Liver (tissue), 9 donors: ENCODE data around the gene RPS3. TPM values are rescaled to one million over a fixed set of nuclear protein-coding genes. Genes with fewer than 3 reads are reported as not detected.

ENCODE experiments used
- DNase-seq: peaks from one replicate; pipeline ENCODE4 v3.0.0-alpha.2; 2017; ENCODE audit warnings: low spot score
- H3K27ac ChIP-seq, 2 donors: one replicate each; pipeline ENCODE4 v1.7.0; 2013; ENCODE audit warnings: inconsistent platforms in 2 of 2, low read length in 2 of 2, control low read depth in 1 of 2, low read depth in 1 of 2, mild to moderate bottlenecking in 1 of 2
- H3K27me3 ChIP-seq, 4 donors: one replicate each; pipeline versions ENCODE4 v1.6.1 to v1.7.0; 2013; ENCODE audit warnings: low read length in 3 of 4, inconsistent platforms in 1 of 4, mild to moderate bottlenecking in 1 of 4, moderate library complexity in 1 of 4; ENCODE audit not compliant: control insufficient read depth in 4 of 4, insufficient read depth in 4 of 4
- H3K36me3 ChIP-seq, 4 donors: one replicate each; pipeline versions ENCODE4 v1.6.1 to v1.7.0; 2013; ENCODE audit warnings: low read length in 3 of 4, mild to moderate bottlenecking in 3 of 4, low read depth in 1 of 4, moderate library complexity in 1 of 4; ENCODE audit not compliant: control insufficient read depth in 4 of 4, insufficient read depth in 3 of 4
- H3K4me1 ChIP-seq, 4 donors: one replicate each; pipeline versions ENCODE4 v1.6.1 to v1.7.0; 2013; ENCODE audit warnings: low read length in 3 of 4, mild to moderate bottlenecking in 3 of 4, moderate library complexity in 1 of 4; ENCODE audit not compliant: control insufficient read depth in 4 of 4, insufficient read depth in 4 of 4
- H3K4me3 ChIP-seq, 3 donors: one replicate each; pipeline versions ENCODE4 v1.6.1 to v1.7.0; 2013; ENCODE audit warnings: low read length in 3 of 3, control low read depth in 1 of 3, low read depth in 1 of 3, mild to moderate bottlenecking in 1 of 3
- H3K9ac ChIP-seq, 2 donors: one replicate each; pipeline ENCODE4 v1.7.0; 2013; ENCODE audit warnings: low read length in 2 of 2, mild to moderate bottlenecking in 2 of 2, moderate library complexity in 2 of 2, control low read depth in 1 of 2, low read depth in 1 of 2
- H3K9me3 ChIP-seq, 4 donors: one replicate each; pipeline versions ENCODE4 v1.6.1 to v1.7.0; 2013; ENCODE audit warnings: low read length in 3 of 4; ENCODE audit not compliant: control insufficient read depth in 4 of 4
- EGR1 ChIP-seq, 2 donors: IDR thresholded peaks; 2 replicates each; pipeline ENCODE4 v1.6.1; 2016 to 2018; ENCODE audit warnings: antibody characterized with exemption in 2 of 2, low read depth in 2 of 2
- FOXA1 ChIP-seq: IDR thresholded peaks from 2 replicates; pipeline ENCODE4 v1.6.1; 2016; ENCODE audit warnings: antibody characterized with exemption
- FOXA2 ChIP-seq: IDR thresholded peaks from 2 replicates; pipeline ENCODE4 v1.6.1; 2016; ENCODE audit warnings: antibody characterized with exemption
- HNF4A ChIP-seq, 2 donors: conservative IDR thresholded peaks; 2 replicates each; pipeline ENCODE4 v1.6.1; 2016; ENCODE audit warnings: antibody characterized with exemption in 2 of 2, mild to moderate bottlenecking in 2 of 2
- HNF4G ChIP-seq: IDR thresholded peaks from 2 replicates; pipeline ENCODE4 v1.6.1; 2016; ENCODE audit warnings: antibody characterized with exemption
- RAD21 ChIP-seq, 2 donors: IDR thresholded peaks; 2 replicates each; pipeline ENCODE4 v1.6.1; 2016; ENCODE audit warnings: antibody characterized with exemption in 2 of 2, mild to moderate bottlenecking in 2 of 2
- RXRA ChIP-seq, 2 donors: IDR thresholded peaks; 2 replicates each; pipeline ENCODE4 v1.6.1; 2017 to 2018; ENCODE audit warnings: antibody characterized with exemption in 2 of 2, mild to moderate bottlenecking in 1 of 2
- SP1 ChIP-seq: IDR thresholded peaks from 2 replicates; pipeline ENCODE4 v1.6.1; 2018; ENCODE audit warnings: antibody characterized with exemption, mild to moderate bottlenecking
- TAF1 ChIP-seq: conservative IDR thresholded peaks from 2 replicates; pipeline ENCODE4 v1.6.1; 2016; ENCODE audit warnings: antibody characterized with exemption, mild to moderate bottlenecking
- WGBS: extraction: QIAGEN DNeasy Blood & Tissue Kit; methylation state at CpG from one replicate; pipeline ENCODE4 v1.1.7; 2013; 5-methylcytosine and 5-hydroxymethylcytosine counted together
- polyA plus RNA-seq, 2 donors: library from polyadenylated mRNA; stranded (reverse) in 1 of 2; unstranded in 1 of 2; fragments of 200-250 nt in 1 of 2; fragments of >200 nt in 1 of 2; fragmentation: Nextera tagmentation in 1 of 2; extraction: Ambion mirVana in 1 of 2; gene quantifications; one replicate each; pipeline versions ENCODE4 v1.2.1 to v1.2.3, GENCODE V29; 2013 to 2015
- total RNA-seq, 2 donors: library from RNA; depleted of rRNA; stranded (reverse); fragments of >200 nt; gene quantifications; one replicate each; pipeline ENCODE4 v1.2.3, GENCODE V29; 2014
- TF ChIP-seq, protein P1 (sequence below): IDR thresholded peaks from 2 replicates; pipeline ENCODE4 v1.6.1; 2016; ENCODE audit warnings: antibody characterized with exemption
- TF ChIP-seq, protein P2 (sequence below): IDR thresholded peaks from 2 replicates; pipeline ENCODE4 v1.6.1; 2016; ENCODE audit warnings: antibody characterized with exemption
- TF ChIP-seq, protein P3 (sequence below): IDR thresholded peaks from 2 replicates; pipeline ENCODE4 v1.6.1; 2016; ENCODE audit warnings: antibody characterized with exemption, mild to moderate bottlenecking
- TF ChIP-seq, protein P4 (sequence below): IDR thresholded peaks from 2 replicates; pipeline ENCODE4 v1.6.1; 2016; ENCODE audit warnings: antibody characterized with exemption
- donor health status: healthy.
- donor health status: healthy.
- donor health status: healthy.
- donor health status: healthy.
- donor health status: healthy.

The RPS3 gene
- total and polyA plus RNA-seq, 4 donors = 289 to 1,115 (median 492) TPM

DNA sequence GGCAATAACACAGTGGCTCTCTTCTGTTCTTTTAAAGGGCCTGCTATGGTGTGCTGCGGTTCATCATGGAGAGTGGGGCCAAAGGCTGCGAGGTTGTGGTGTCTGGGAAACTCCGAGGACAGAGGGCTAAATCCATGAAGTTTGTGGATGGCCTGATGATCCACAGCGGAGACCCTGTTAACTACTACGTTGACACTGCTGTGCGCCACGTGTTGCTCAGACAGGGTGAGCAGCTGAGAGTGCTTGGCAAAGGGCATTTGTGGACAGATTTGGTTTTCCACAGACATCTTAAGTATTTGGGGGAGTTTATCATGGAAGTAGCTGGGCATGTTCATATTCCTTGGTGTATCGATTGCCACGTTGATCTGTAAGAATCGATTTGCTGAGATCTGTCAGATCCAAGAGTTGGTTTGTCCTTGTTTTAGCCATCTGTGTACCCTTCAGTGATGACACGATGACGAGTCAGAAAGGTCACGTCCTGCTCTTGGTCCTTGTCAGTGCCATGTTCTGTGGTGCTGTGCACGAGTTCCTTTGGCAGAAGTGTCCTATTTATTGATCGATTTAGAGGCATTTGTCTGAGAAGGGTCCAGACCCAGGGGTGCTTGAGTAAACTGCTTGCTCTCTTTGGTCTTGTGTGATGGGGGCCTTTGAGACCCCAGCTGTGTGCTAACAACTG lies 4.8 kb downstream of the RPS3 start:
- Histone ChIP-seq H3K4me1 (peaks cover 0 to 14% (median 4%) of the 10 kb centered on the region in 4 donors), H3K27me3 (no peaks in the 10 kb centered on the region), H3K9me3 (no peaks in the 10 kb centered on the region), H3K4me3 (no peak overlapping the region), H3K27ac (no peak overlapping the region), H3K9ac (no peak overlapping the region), H3K36me3 (peaks cover 12 to 57% (median 54%) of the 10 kb centered on the region in 4 donors)
- TF ChIP-seq, protein P1, sequence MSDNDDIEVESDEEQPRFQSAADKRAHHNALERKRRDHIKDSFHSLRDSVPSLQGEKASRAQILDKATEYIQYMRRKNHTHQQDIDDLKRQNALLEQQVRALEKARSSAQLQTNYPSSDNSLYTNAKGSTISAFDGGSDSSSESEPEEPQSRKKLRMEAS = no peak
- TF ChIP-seq RAD21 (IDR thresholded peaks at IDR 0.05) = no peak
- TF ChIP-seq TAF1 = no peak
- no peak for TF ChIP-seq SP1
- no peak for TF ChIP-seq HNF4G
- TF ChIP-seq EGR1 (IDR thresholded peaks at IDR 0.05; ENCODE audit: low read depth in 2 of 2) = no peak
- TF ChIP-seq, protein P2, sequence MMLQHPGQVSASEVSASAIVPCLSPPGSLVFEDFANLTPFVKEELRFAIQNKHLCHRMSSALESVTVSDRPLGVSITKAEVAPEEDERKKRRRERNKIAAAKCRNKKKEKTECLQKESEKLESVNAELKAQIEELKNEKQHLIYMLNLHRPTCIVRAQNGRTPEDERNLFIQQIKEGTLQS = no peak
- TF ChIP-seq HNF4A (conservative IDR thresholded peaks at IDR 0.05) = no peak
- no peak for TF ChIP-seq RXRA (IDR thresholded peaks at IDR 0.05)
- TF ChIP-seq, protein P3, sequence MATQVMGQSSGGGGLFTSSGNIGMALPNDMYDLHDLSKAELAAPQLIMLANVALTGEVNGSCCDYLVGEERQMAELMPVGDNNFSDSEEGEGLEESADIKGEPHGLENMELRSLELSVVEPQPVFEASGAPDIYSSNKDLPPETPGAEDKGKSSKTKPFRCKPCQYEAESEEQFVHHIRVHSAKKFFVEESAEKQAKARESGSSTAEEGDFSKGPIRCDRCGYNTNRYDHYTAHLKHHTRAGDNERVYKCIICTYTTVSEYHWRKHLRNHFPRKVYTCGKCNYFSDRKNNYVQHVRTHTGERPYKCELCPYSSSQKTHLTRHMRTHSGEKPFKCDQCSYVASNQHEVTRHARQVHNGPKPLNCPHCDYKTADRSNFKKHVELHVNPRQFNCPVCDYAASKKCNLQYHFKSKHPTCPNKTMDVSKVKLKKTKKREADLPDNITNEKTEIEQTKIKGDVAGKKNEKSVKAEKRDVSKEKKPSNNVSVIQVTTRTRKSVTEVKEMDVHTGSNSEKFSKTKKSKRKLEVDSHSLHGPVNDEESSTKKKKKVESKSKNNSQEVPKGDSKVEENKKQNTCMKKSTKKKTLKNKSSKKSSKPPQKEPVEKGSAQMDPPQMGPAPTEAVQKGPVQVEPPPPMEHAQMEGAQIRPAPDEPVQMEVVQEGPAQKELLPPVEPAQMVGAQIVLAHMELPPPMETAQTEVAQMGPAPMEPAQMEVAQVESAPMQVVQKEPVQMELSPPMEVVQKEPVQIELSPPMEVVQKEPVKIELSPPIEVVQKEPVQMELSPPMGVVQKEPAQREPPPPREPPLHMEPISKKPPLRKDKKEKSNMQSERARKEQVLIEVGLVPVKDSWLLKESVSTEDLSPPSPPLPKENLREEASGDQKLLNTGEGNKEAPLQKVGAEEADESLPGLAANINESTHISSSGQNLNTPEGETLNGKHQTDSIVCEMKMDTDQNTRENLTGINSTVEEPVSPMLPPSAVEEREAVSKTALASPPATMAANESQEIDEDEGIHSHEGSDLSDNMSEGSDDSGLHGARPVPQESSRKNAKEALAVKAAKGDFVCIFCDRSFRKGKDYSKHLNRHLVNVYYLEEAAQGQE = no peak
- TF ChIP-seq, protein P4, sequence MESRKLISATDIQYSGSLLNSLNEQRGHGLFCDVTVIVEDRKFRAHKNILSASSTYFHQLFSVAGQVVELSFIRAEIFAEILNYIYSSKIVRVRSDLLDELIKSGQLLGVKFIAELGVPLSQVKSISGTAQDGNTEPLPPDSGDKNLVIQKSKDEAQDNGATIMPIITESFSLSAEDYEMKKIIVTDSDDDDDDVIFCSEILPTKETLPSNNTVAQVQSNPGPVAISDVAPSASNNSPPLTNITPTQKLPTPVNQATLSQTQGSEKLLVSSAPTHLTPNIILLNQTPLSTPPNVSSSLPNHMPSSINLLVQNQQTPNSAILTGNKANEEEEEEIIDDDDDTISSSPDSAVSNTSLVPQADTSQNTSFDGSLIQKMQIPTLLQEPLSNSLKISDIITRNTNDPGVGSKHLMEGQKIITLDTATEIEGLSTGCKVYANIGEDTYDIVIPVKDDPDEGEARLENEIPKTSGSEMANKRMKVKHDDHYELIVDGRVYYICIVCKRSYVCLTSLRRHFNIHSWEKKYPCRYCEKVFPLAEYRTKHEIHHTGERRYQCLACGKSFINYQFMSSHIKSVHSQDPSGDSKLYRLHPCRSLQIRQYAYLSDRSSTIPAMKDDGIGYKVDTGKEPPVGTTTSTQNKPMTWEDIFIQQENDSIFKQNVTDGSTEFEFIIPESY = no peak
- 84% methylated on average over 15 of the region's 15 CpGs for WGBS
- no peak for DNase-seq

DNA sequence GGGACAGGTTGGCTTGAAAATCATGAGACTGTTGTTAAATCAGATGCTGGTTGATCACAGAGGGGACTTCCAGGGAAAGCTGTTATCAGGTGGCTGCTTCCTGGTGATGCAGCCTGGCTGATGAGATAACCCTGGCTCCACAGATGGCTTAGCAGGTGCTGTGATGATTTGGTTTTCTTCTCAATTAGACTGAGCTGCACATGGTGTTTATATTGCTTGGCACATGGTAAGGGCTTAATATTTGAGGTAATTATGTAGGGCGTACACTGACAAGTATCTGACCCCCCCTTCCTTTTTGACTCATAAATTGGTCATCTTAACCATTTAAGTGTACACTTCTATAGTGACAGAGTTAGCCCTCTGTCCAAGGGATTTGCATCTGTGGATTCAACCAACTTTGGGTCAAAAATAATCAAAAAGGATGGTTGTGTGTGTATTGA lies 7.0 kb downstream of the RPS3 start:
- no peak for DNase-seq
- no peak overlapping the region for H3K4me3 ChIP-seq
- no peaks in the 10 kb centered on the region for H3K9me3 ChIP-seq
- H3K9ac ChIP-seq = no peak overlapping the region
- H3K4me1 ChIP-seq = peaks cover 0 to 5% (median 0%) of the 10 kb centered on the region in 4 donors
- no peak for TF ChIP-seq SP1
- TF ChIP-seq FOXA2 = no peak
- TF ChIP-seq, protein P2 = no peak
- TF ChIP-seq FOXA1 = no peak
- TF ChIP-seq, protein P4 = no peak
- WGBS = 58% methylated on average over 1 of the region's 1 CpG
- peaks cover 12 to 57% (median 52%) of the 10 kb centered on the region in 4 donors for H3K36me3 ChIP-seq
- no peaks in the 10 kb centered on the region for H3K27me3 ChIP-seq
- no peak overlapping the region for H3K27ac ChIP-seq
